ENCODE measurements around the gene GLIS1.

GLIS1 gene

GRCh38 chr1:53572065-53572814 lies 166.7 kb downstream of the GLIS1 start:
- Histone ChIP-seq H4K20me1 (ENCODE audit: low read depth, low read length) (no peaks in the 10 kb centered on the region), H2AFZ (ENCODE audit: low read depth, low read length, severe bottlenecking) (no peak overlapping the region), H3K9me3 (ENCODE audit: insufficient read depth, low read length) (no peaks in the 10 kb centered on the region), H3K9ac (ENCODE audit: low read length) (no peak overlapping the region), H3K4me2 (ENCODE audit: low read depth, low read length, poor library complexity, severe bottlenecking) (no peak overlapping the region), H3K9me2 (replicated peaks; ENCODE audit: insufficient read depth, low read length) (no peaks in the 10 kb centered on the region), H3K36me3 (ENCODE audit: low read length) (no peaks in the 10 kb centered on the region), H3K4me3 (ENCODE audit: insufficient read depth, low read length, poor library complexity, severe bottlenecking) (no peak overlapping the region), H3K27me3 (ENCODE audit: low read length) (no peaks in the 10 kb centered on the region), H3F3A (ENCODE audit: insufficient read depth) (no peaks in the 10 kb centered on the region), H3K79me2 (ENCODE audit: insufficient read depth, low read length) (no peaks in the 10 kb centered on the region), H3K27ac (ENCODE audit: low read depth, low read length) (no peak overlapping the region)
- TF ChIP-seq, protein P1, sequence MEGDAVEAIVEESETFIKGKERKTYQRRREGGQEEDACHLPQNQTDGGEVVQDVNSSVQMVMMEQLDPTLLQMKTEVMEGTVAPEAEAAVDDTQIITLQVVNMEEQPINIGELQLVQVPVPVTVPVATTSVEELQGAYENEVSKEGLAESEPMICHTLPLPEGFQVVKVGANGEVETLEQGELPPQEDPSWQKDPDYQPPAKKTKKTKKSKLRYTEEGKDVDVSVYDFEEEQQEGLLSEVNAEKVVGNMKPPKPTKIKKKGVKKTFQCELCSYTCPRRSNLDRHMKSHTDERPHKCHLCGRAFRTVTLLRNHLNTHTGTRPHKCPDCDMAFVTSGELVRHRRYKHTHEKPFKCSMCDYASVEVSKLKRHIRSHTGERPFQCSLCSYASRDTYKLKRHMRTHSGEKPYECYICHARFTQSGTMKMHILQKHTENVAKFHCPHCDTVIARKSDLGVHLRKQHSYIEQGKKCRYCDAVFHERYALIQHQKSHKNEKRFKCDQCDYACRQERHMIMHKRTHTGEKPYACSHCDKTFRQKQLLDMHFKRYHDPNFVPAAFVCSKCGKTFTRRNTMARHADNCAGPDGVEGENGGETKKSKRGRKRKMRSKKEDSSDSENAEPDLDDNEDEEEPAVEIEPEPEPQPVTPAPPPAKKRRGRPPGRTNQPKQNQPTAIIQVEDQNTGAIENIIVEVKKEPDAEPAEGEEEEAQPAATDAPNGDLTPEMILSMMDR (IDR thresholded peaks at IDR 0.05; ENCODE audit: insufficient read depth, low read length, poor library complexity, severe bottlenecking) = no peak
- TF ChIP-seq EZH2phosphoT487 (conservative IDR thresholded peaks at IDR 0.05; ENCODE audit: low read length) = no peak

DNA sequence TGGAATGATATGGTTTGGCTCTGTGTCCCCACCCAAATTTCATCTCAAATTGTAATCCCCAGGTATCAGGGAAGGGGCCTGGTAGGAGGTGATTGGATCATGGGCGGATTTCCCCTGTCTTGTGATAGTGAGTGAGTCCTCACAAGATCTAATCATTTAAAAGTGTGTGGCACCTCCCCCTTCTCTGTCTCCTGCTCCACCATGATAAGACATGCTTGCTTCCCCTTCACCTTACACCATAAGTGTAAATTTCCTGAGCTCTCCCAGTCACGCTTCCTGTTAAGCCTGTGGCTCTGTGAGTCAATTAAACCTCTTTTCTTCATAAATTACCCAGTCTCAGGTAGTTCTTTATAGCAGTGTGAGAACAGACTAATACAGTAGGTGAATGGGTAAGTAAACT lies 170.4 kb downstream of the GLIS1 start:
- Histone ChIP-seq H3K27me3 (ENCODE audit: low read length) (no peaks in the 10 kb centered on the region), H3K9me2 (replicated peaks; ENCODE audit: insufficient read depth, low read length) (no peaks in the 10 kb centered on the region), H3K27ac (ENCODE audit: low read depth, low read length) (no peak overlapping the region), H3K9ac (ENCODE audit: low read length) (no peak overlapping the region), H3K4me2 (ENCODE audit: low read depth, low read length, poor library complexity, severe bottlenecking) (no peak overlapping the region), H3K4me3 (ENCODE audit: insufficient read depth, low read length, poor library complexity, severe bottlenecking) (no peak overlapping the region), H3K36me3 (ENCODE audit: low read length) (no peaks in the 10 kb centered on the region), H4K20me1 (ENCODE audit: low read depth, low read length) (no peaks in the 10 kb centered on the region), H3F3A (ENCODE audit: insufficient read depth) (no peaks in the 10 kb centered on the region), H2AFZ (ENCODE audit: low read depth, low read length, severe bottlenecking) (no peak overlapping the region), H3K9me3 (ENCODE audit: insufficient read depth, low read length) (no peaks in the 10 kb centered on the region), H3K79me2 (ENCODE audit: insufficient read depth, low read length) (no peaks in the 10 kb centered on the region)
- no peak for TF ChIP-seq EZH2phosphoT487 (conservative IDR thresholded peaks at IDR 0.05; ENCODE audit: low read length)
- TF ChIP-seq, protein P1 (IDR thresholded peaks at IDR 0.05; ENCODE audit: insufficient read depth, low read length, poor library complexity, severe bottlenecking) = no peak

GRCh38 chr1:53567851-53568250 lies 171.1 kb downstream of the GLIS1 start:
- Histone ChIP-seq H2AFZ (ENCODE audit: low read depth, low read length, severe bottlenecking) (no peak overlapping the region), H3K27ac (ENCODE audit: low read depth, low read length) (no peak overlapping the region), H3K9ac (ENCODE audit: low read length) (no peak overlapping the region), H3K36me3 (ENCODE audit: low read length) (no peaks in the 10 kb centered on the region), H3K4me3 (ENCODE audit: insufficient read depth, low read length, poor library complexity, severe bottlenecking) (no peak overlapping the region), H3K9me3 (ENCODE audit: insufficient read depth, low read length) (no peaks in the 10 kb centered on the region), H3K9me2 (replicated peaks; ENCODE audit: insufficient read depth, low read length) (no peaks in the 10 kb centered on the region), H3K27me3 (ENCODE audit: low read length) (no peaks in the 10 kb centered on the region), H3K79me2 (ENCODE audit: insufficient read depth, low read length) (no peaks in the 10 kb centered on the region), H3F3A (ENCODE audit: insufficient read depth) (no peaks in the 10 kb centered on the region), H4K20me1 (ENCODE audit: low read depth, low read length) (no peaks in the 10 kb centered on the region), H3K4me2 (ENCODE audit: low read depth, low read length, poor library complexity, severe bottlenecking) (no peak overlapping the region)
- TF ChIP-seq EZH2phosphoT487 (conservative IDR thresholded peaks at IDR 0.05; ENCODE audit: low read length) = no peak
- TF ChIP-seq, protein P1 (IDR thresholded peaks at IDR 0.05; ENCODE audit: insufficient read depth, low read length, poor library complexity, severe bottlenecking) = no peak
